NB4 (cell line): ENCODE measurements around the gene CDK4.

Experiments used
- DNase-seq: peaks from one replicate; pipeline ENCODE4 v3.0.0; 2010; ENCODE audit warnings: low read depth
- H3K4me3 ChIP-seq: one replicate; pipeline ENCODE4 v1.5.1; 2011; ENCODE audit warnings: mild to moderate bottlenecking, low read depth, low read length, moderate library complexity
- CTCF ChIP-seq: IDR thresholded peaks from one replicate; pipeline ENCODE4 v1.5.1; 2012; ENCODE audit warnings: low read depth, low read length
- MYC ChIP-seq: IDR thresholded peaks from 2 replicates; pipeline ENCODE4 v1.6.1; 2011; ENCODE audit warnings: low read depth, low read length
- POLR2A ChIP-seq: IDR thresholded peaks from 2 replicates; pipeline ENCODE4 v1.6.1; 2011; ENCODE audit warnings: mild to moderate bottlenecking; ENCODE audit not compliant: insufficient read length; ENCODE audit errors: extremely low read depth
- TF ChIP-seq, protein P1 (sequence below): IDR thresholded peaks from 2 replicates; pipeline ENCODE4 v1.6.1; 2011; ENCODE audit warnings: low read depth, low read length

CDK4 gene

DNA sequence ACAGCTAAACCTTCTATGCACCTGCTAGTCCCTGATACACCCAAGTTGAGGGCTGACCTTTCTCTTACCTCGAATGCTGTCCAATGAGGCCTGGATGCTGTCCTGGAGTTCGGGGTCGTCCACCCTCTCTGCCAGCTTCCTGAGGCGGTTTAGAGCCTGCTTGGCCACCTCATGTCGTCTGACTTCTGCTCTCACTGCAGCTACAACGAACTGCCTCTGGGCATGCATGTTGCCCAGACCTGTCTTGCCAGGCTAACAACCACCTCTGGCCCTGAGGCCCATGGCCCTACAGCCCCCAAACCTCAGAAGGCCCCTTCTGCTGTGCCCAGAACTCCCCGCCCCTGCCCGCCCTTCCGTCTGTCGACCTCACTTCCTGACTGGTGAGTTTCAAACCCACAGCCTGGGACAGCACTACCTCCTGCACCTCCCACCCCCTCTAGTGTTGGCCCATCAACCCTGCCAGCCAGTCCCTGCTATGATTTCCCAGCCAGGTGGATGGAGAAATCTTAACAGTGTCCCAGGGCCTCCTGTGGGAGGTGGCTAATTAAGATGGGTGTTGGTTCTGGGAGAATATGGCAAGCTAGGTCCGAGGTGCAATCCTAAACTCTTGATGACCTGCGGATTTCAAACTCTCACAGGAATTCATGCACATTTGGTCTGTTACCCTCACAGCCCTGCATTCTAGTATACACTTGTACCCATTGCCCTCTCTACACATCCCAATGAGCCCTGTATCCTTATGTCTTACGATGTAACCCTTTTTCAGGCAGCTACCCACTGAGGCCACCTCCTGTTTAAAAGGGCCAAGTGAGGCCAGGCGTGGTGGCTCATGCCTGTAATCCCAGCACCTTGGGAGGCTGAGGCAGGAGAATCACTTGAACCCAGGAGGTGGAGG is 10.0 kb downstream of the CDK4 start:
- TF ChIP-seq CTCF: peak; percentile 57
- TF ChIP-seq MYC: peak; percentile 13; the same call in 1 of the 2 replicates
- TF ChIP-seq, protein P1, sequence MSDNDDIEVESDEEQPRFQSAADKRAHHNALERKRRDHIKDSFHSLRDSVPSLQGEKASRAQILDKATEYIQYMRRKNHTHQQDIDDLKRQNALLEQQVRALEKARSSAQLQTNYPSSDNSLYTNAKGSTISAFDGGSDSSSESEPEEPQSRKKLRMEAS: no peak
- TF ChIP-seq POLR2A: peak; percentile 61
- peak overlapping the region; percentile 74 for H3K4me3 ChIP-seq
- DNase-seq: peak; percentile 87

GRCh38 chr12:57741413-57741789 is 10.7 kb downstream of the CDK4 start:
- DNase-seq: no peak
- peak overlapping the region; percentile 74 for H3K4me3 ChIP-seq
- no peak for TF ChIP-seq POLR2A
- TF ChIP-seq, protein P1: no peak

- DNase-seq: peak; percentile 84
- TF ChIP-seq POLR2A (no peak), MYC (no peak), CTCF (no peak)
- TF ChIP-seq, protein P1: no peak
- H3K4me3 ChIP-seq: peak overlapping the region; percentile 74
These were observed 11.3 kb downstream of the CDK4 start for GRCh38 chr12:57740656-57741412.

GRCh38 chr12:57739914-57740538 is 12.1 kb downstream of the CDK4 start:
- no peak for DNase-seq
- TF ChIP-seq, protein P1: no peak
- TF ChIP-seq POLR2A: no peak
- no peak for TF ChIP-seq CTCF
- TF ChIP-seq MYC: no peak
- H3K4me3 ChIP-seq: no peak overlapping the region

GRCh38 chr12:57739387-57739786 is 12.7 kb downstream of the CDK4 start:
- DNase-seq: no peak
- H3K4me3 ChIP-seq: no peak overlapping the region
- TF ChIP-seq, protein P1: no peak
- TF ChIP-seq POLR2A: no peak
- TF ChIP-seq MYC: no peak

- no peak within 1 kb of the TSS for H3K4me3 ChIP-seq
- no peak for DNase-seq
- TF ChIP-seq POLR2A (no peak), MYC (no peak), CTCF (no peak)
- TF ChIP-seq, protein P1: no peak
These were observed 13.4 kb downstream of the CDK4 start, which contains the start of gene AGAP2 for GRCh38 chr12:57738661-57739237. Gene AGAP2, minus strand, starts transcription at chr12:57738742. Its CDS starts 496 bp downstream, at chr12:57738246.
